CD8-positive, alpha-beta memory T cell (primary cell): ENCODE measurements around the gene CCDC88C. TPM values are rescaled to one million over a fixed set of nuclear protein-coding genes. Genes with fewer than 3 reads are reported as not detected.

Source experiments
- CTCF ChIA-PET: fragments of 350-600 bp; sonication (Branson Sonifier 250); formaldehyde crosslinking; loops from one replicate; lab custom pipeline; 2021; ENCODE audit warnings: antibody characterized with exemption; lab: Charles Lee
- POLR2A ChIA-PET: fragments of 350-600 bp; sonication (Branson Sonifier 250); formaldehyde crosslinking; loops from one replicate; lab custom pipeline; 2021; ENCODE audit warnings: antibody characterized with exemption; lab: Charles Lee
- DNase-seq, 5 donors: peaks; one replicate each; pipeline versions ENCODE4 v3.0.0 to v3.0.0-alpha.2; 2020 to 2022; ENCODE audit warnings: mixed read lengths in 1 of 5
- H3K27ac ChIP-seq: one replicate; pipeline ENCODE4 v1.7.0; 2013; ENCODE audit warnings: low read depth, mild to moderate bottlenecking, low read length, moderate library complexity
- H3K27me3 ChIP-seq: 2 replicates; pipeline ENCODE4 v1.7.0; 2013; ENCODE audit warnings: low read length, mild to moderate bottlenecking; ENCODE audit not compliant: insufficient read depth, poor library complexity, severe bottlenecking
- H3K36me3 ChIP-seq: 2 replicates; pipeline ENCODE4 v1.7.0; 2013; ENCODE audit warnings: mild to moderate bottlenecking, low read length, moderate library complexity; ENCODE audit not compliant: insufficient read depth
- H3K4me1 ChIP-seq: 2 replicates; pipeline ENCODE4 v1.7.0; 2013; ENCODE audit warnings: mild to moderate bottlenecking, low read length, moderate library complexity; ENCODE audit not compliant: insufficient read depth
- H3K4me3 ChIP-seq: 2 replicates; pipeline ENCODE4 v1.7.0; 2013; ENCODE audit warnings: mild to moderate bottlenecking, low read length
- H3K9me3 ChIP-seq: 2 replicates; pipeline ENCODE4 v1.7.0; 2013; ENCODE audit warnings: mild to moderate bottlenecking, low read length
- H3K27ac Mint-ChIP-seq, 8 donors: one replicate each; pipeline ENCODE4 v1.8.0; 2020 to 2021; ENCODE audit warnings: mixed read lengths in 8 of 8, mild to moderate bottlenecking in 6 of 8, inconsistent platforms in 3 of 8, moderate library complexity in 3 of 8
- H3K27me3 Mint-ChIP-seq, 2 donors: one replicate each; pipeline ENCODE4 v1.8.0; 2020 to 2021; ENCODE audit warnings: mixed read lengths in 2 of 2, mild to moderate bottlenecking in 1 of 2, moderate library complexity in 1 of 2
- H3K36me3 Mint-ChIP-seq, 3 donors: one replicate each; pipeline ENCODE4 v1.8.0; 2020 to 2021; ENCODE audit warnings: mixed read lengths in 3 of 3, inconsistent platforms in 1 of 3, mild to moderate bottlenecking in 1 of 3
- H3K4me1 Mint-ChIP-seq, 3 donors: one replicate each; pipeline ENCODE4 v1.8.0; 2020 to 2021; ENCODE audit warnings: mixed read lengths in 3 of 3, inconsistent platforms in 1 of 3, mild to moderate bottlenecking in 1 of 3
- H3K4me3 Mint-ChIP-seq, 7 donors: one replicate each; pipeline ENCODE4 v1.8.0; 2020 to 2021; ENCODE audit warnings: mixed read lengths in 7 of 7, mild to moderate bottlenecking in 6 of 7, moderate library complexity in 4 of 7, inconsistent platforms in 2 of 7
- H3K9me3 Mint-ChIP-seq, 5 donors: one replicate each; pipeline ENCODE4 v1.8.0; 2020 to 2022; ENCODE audit warnings: mixed read lengths in 5 of 5, mild to moderate bottlenecking in 3 of 5, moderate library complexity in 2 of 5, inconsistent platforms in 1 of 5
- polyA plus RNA-seq: library from polyadenylated mRNA; unstranded; fragments of 300-500 nt; fragmentation: Illumina TruSeq; gene quantifications from one replicate; pipeline ENCODE4 v1.2.3, GENCODE V29; 2021
- total RNA-seq, 2 experiments: library from RNA; stranded (reverse); gene quantifications; one replicate each; pipeline ENCODE4 v1.2.3, GENCODE V29; 2021

CCDC88C gene
- total and polyA plus RNA-seq, 3 experiments from 2014 or later: 42.3 to 74.1 (median 71.7) TPM

DNA sequence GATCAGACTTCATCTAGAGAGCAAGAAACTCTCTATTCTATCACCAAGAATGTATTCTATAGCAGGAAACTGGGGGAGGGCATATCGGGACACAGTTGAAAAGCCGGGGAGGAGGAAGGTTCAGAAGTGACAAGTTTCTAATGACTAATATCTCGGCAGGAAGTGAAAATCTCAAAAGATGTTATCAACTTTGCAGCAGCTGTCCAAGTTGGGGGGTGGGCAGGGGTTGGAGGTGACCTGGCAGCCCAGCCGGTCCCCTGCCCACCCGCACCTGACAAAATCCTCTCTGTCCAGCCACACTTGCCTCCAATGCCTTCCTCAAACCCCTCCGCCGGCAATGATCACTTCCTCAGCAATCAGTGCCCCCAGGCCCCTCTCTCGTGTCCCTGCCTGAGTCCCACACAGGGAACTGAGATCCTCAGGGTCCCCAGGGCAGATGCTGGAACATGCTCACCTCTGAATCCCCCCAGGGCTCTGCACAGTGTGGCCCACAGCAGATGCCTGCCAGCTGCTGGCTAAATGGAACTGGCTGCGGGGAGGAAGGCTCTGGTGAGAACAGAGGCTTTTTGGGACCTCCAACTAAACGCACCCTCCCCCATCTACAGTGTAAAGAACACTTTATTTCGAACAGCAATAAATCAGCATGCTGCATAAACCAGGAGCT is 43.9 kb downstream of the CCDC88C start:
- H3K27ac Mint-ChIP-seq: peak overlapping the region; percentile 84 to 99 (median 95)
- Histone ChIP-seq H3K36me3 (peaks cover 10% of the 10 kb centered on the region), H3K4me3 (peak overlapping the region; percentile 68), H3K4me1 (peaks cover 99% of the 10 kb centered on the region), H3K27ac (peak overlapping the region; percentile 63), H3K9me3 (no peaks in the 10 kb centered on the region), H3K27me3 (no peaks in the 10 kb centered on the region)
- no peaks in the 10 kb centered on the region for H3K9me3 Mint-ChIP-seq
- peaks cover 0 to 33% (median 3%) of the 10 kb centered on the region in 3 donors for H3K36me3 Mint-ChIP-seq
- H3K4me3 Mint-ChIP-seq: peak overlapping the region; percentile 71 to 90 (median 85)
- ChIA-PET POLR2A (interaction anchor here (0.6 to 3.1 kb wide), 15 partner anchors 13 to 56 kb away, joined by 3 to 17 read pairs (median 5); partner anchors contain the start of gene CCDC88C), CTCF (interaction anchor here (1.1 to 8.2 kb wide), 10 partner anchors 20 to 56 kb away, joined by 3 to 95 read pairs (median 8); partner anchors contain the start of gene CCDC88C)
- DNase-seq: peak in 4 of 5 donors; percentile 37 to 68 (median 51)
- H3K27me3 Mint-ChIP-seq: no peaks in the 10 kb centered on the region
- H3K4me1 Mint-ChIP-seq: peaks cover 94 to 100% (median 100%) of the 10 kb centered on the region in 3 donors

- Histone ChIP-seq H3K36me3 (peaks cover 9% of the 10 kb centered on the region), H3K27ac (peak overlapping the region; percentile 63), H3K4me1 (peaks cover 99% of the 10 kb centered on the region), H3K9me3 (no peaks in the 10 kb centered on the region), H3K4me3 (peak overlapping the region; percentile 68), H3K27me3 (no peaks in the 10 kb centered on the region)
- H3K27me3 Mint-ChIP-seq: no peaks in the 10 kb centered on the region
- CTCF ChIA-PET: interaction anchor here (0.8 to 8.2 kb wide), 9 partner anchors 14 to 56 kb away, joined by 3 to 95 read pairs (median 7); partner anchors contain the start of gene CCDC88C
- peak overlapping the region; percentile 71 to 90 (median 85) for H3K4me3 Mint-ChIP-seq
- peak overlapping the region; percentile 84 to 99 (median 95) for H3K27ac Mint-ChIP-seq
- H3K4me1 Mint-ChIP-seq: peaks cover 94 to 100% (median 100%) of the 10 kb centered on the region in 3 donors
- DNase-seq: peak; percentile 35 to 79 (median 59)
- no peaks in the 10 kb centered on the region for H3K9me3 Mint-ChIP-seq
- peaks cover 0 to 25% (median 3%) of the 10 kb centered on the region in 3 donors for H3K36me3 Mint-ChIP-seq
- POLR2A ChIA-PET: interaction anchor here (0.8 to 3.1 kb wide), 9 partner anchors 19 to 49 kb away, joined by 3 to 17 read pairs (median 5); partner anchors contain the start of gene CCDC88C
These were observed 44.7 kb downstream of the CCDC88C start for GRCh38 chr14:91372671-91373495.

- H3K27me3 Mint-ChIP-seq: peaks cover 0 to 2% of the 10 kb centered on the region in 2 donors
- H3K4me3 ChIP-seq: peak overlapping the region; percentile 10
- DNase-seq: no peak
- peak overlapping the region; percentile 44 to 99 (median 93) for H3K27ac Mint-ChIP-seq
- POLR2A ChIA-PET: interaction anchor here (1.0 to 1.8 kb wide), 8 partner anchors 12 to 49 kb away, joined by 3 to 10 read pairs (median 4); no protein-coding TSS in a partner anchor
- H3K4me1 ChIP-seq: peaks cover 99% of the 10 kb centered on the region
- H3K9me3 Mint-ChIP-seq: no peaks in the 10 kb centered on the region
- H3K27me3 ChIP-seq: no peaks in the 10 kb centered on the region
- H3K36me3 ChIP-seq: peaks cover 9% of the 10 kb centered on the region
- peak overlapping the region; percentile 71 to 90 (median 85) for H3K4me3 Mint-ChIP-seq
- CTCF ChIA-PET: interaction anchor here (1.3 to 8.2 kb wide), 5 partner anchors 15 to 55 kb away, joined by 5 to 95 read pairs (median 13); partner anchors contain the start of gene CCDC88C
- peak overlapping the region; percentile 34 for H3K27ac ChIP-seq
- no peaks in the 10 kb centered on the region for H3K9me3 ChIP-seq
- peaks cover 94 to 100% (median 100%) of the 10 kb centered on the region in 3 donors for H3K4me1 Mint-ChIP-seq
- peaks cover 0 to 18% (median 3%) of the 10 kb centered on the region in 3 donors for H3K36me3 Mint-ChIP-seq
These were observed 45.6 kb downstream of the CCDC88C start for GRCh38 chr14:91371990-91372375.

GRCh38 chr14:91371011-91371989 is 46.3 kb downstream of the CCDC88C start:
- Histone ChIP-seq H3K27me3 (no peaks in the 10 kb centered on the region), H3K4me1 (peaks cover 100% of the 10 kb centered on the region), H3K9me3 (no peaks in the 10 kb centered on the region), H3K36me3 (peaks cover 9% of the 10 kb centered on the region), H3K27ac (peak overlapping the region; percentile 34), H3K4me3 (peak overlapping the region; percentile 10)
- peaks cover 0 to 16% (median 3%) of the 10 kb centered on the region in 3 donors for H3K36me3 Mint-ChIP-seq
- peaks cover 94 to 100% (median 100%) of the 10 kb centered on the region in 3 donors for H3K4me1 Mint-ChIP-seq
- H3K27me3 Mint-ChIP-seq: peaks cover 0 to 2% of the 10 kb centered on the region in 2 donors
- POLR2A ChIA-PET: interaction anchor here (0.5 to 1.8 kb wide), 7 partner anchors 12 to 84 kb away, joined by 3 to 6 read pairs (median 3); no protein-coding TSS in a partner anchor
- DNase-seq: no peak
- peak overlapping the region; percentile 69 to 87 (median 75) for H3K4me3 Mint-ChIP-seq
- peak overlapping the region; percentile 84 to 99 (median 96) for H3K27ac Mint-ChIP-seq
- no peaks in the 10 kb centered on the region for H3K9me3 Mint-ChIP-seq
- CTCF ChIA-PET: interaction anchor here (0.7 to 8.2 kb wide), 4 partner anchors 16 to 48 kb away, joined by 3 to 95 read pairs (median 36); partner anchors contain the start of gene CCDC88C

DNA sequence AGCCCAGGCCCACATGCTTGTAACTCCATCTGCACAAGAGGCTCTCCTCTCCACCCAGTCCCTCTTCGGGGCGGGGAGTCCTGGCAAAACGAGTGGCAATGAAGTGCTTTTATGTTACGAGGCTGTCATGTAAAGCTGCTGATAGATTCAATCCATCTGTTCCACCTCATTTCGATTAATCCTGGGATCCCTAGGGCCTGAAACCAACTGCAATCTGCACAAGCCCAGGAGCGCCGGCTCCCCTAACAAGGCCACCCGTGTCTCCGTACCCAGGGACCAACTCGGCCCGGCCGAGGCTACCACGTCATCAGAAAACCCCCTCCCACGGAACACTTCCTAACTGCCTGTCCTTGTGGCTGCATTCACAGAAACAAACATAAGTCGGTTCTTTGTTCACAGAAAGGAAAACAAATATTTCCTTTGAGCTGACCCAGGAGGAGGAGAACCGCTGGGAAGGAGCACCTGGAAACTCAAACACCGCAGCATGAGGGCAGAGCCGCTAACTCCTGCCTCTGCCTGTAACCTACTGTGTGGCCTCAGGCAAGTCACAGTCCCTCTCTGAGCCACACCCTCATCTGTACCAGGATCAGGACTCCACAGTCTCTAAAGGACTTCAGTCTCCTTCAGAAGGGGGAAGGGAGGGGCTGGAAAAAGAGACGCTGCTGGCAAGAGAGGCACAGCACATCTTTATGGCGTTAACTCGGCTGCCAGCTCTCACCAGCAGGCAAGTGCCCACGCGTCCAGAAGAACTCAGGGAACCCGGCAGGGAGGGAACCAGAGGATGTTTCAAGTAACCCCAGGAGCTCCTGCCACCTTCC is 47.8 kb downstream of the CCDC88C start:
- H3K27ac Mint-ChIP-seq: peak overlapping the region; percentile 84 to 99 (median 96)
- peaks cover 0 to 6% (median 4%) of the 10 kb centered on the region in 3 donors for H3K36me3 Mint-ChIP-seq
- H3K27me3 Mint-ChIP-seq: peaks cover 0 to 2% of the 10 kb centered on the region in 2 donors
- no peaks in the 10 kb centered on the region for H3K9me3 Mint-ChIP-seq
- Histone ChIP-seq H3K27me3 (no peaks in the 10 kb centered on the region), H3K4me1 (peaks cover 100% of the 10 kb centered on the region), H3K4me3 (peak overlapping the region; percentile 35), H3K36me3 (peaks cover 9% of the 10 kb centered on the region), H3K9me3 (no peaks in the 10 kb centered on the region), H3K27ac (peak overlapping the region; percentile 44)
- H3K4me3 Mint-ChIP-seq: peak overlapping the region; percentile 57 to 87 (median 73)
- H3K4me1 Mint-ChIP-seq: peaks cover 95 to 100% (median 98%) of the 10 kb centered on the region in 3 donors
- ChIA-PET POLR2A (interaction anchor here (0.6 to 1.1 kb wide), 2 partner anchors 10 to 41 kb away, joined by 5 to 7 read pairs; no protein-coding TSS in a partner anchor), CTCF (interaction anchor here (1.2 to 6.4 kb wide), 2 partner anchors 16 to 51 kb away, joined by 5 to 95 read pairs; no protein-coding TSS in a partner anchor)
- DNase-seq: no peak

DNA sequence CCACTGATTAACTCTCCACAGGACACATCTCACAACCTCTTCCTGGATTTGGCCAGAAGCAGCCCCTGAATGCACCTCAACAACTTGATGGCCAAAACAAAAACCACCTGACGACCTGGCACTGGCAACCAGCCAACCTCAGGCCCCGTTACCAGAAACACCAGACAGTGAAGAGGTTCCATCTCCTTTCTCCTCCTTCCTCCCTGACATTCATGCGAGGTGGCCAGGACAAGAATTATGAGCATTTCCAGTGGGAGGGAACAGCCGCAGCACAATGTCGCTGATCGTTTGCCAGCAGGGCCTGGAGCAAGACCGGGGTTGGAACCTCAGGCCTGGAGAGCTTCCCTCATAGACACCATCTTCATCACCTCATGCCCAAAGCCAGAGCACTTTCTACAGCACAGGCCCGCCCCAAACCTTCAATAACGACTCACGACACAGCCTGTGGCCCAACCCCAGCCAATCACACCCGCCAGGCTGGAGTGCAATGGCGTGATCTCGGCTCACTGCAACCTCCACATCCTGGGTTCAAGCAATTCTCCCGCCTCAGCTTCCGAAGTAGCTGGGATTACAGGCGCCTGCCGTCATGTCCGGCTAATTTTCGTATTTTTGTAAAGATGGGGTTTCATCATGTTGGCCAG is 48.7 kb downstream of the CCDC88C start:
- peak overlapping the region; percentile 46 to 87 (median 64) for H3K4me3 Mint-ChIP-seq
- ChIA-PET CTCF (interaction anchor here (1.1 to 1.6 kb wide), 3 partner anchors 9 to 52 kb away, joined by 3 to 5 read pairs (median 5); partner anchors contain the start of gene CCDC88C), POLR2A (interaction anchor here (0.6 to 1.0 kb wide), 2 partner anchors 12 to 22 kb away, joined by 3 read pairs; no protein-coding TSS in a partner anchor)
- peaks cover 0 to 6% (median 3%) of the 10 kb centered on the region in 3 donors for H3K36me3 Mint-ChIP-seq
- H3K4me3 ChIP-seq: no peak overlapping the region
- peaks cover 94 to 100% (median 97%) of the 10 kb centered on the region in 3 donors for H3K4me1 Mint-ChIP-seq
- DNase-seq: peak in 1 of 5 donors; percentile 40
- no peaks in the 10 kb centered on the region for H3K27me3 ChIP-seq
- H3K4me1 ChIP-seq: peaks cover 100% of the 10 kb centered on the region
- no peaks in the 10 kb centered on the region for H3K9me3 ChIP-seq
- H3K27me3 Mint-ChIP-seq: peaks cover 0 to 2% of the 10 kb centered on the region in 2 donors
- H3K27ac Mint-ChIP-seq: peak overlapping the region; percentile 84 to 99 (median 96)
- no peaks in the 10 kb centered on the region for H3K9me3 Mint-ChIP-seq
- H3K27ac ChIP-seq: no peak overlapping the region
- H3K36me3 ChIP-seq: peaks cover under 1% of the 10 kb centered on the region
